HG02884 (cell line): ENCODE results near the gene SLC22A1.
"Not testable (repeated sequence)": the region's sequence is repeated elsewhere in the genome, so short reads cannot be mapped to it uniquely, and the experiment has no call there.

Experiments
- ATAC-seq: cut with Tn5 transposase; IDR thresholded peaks from one replicate; pipeline ENCODE4 v1.9.1; 2021; ENCODE audit warnings: mild to moderate bottlenecking, moderate library complexity; ENCODE audit not compliant: unreplicated experiment

The SLC22A1 gene

GRCh38 chr6:160093061-160093460 is 28.6 kb upstream of the SLC22A1 start:
- no peak for ATAC-seq

- no peak for ATAC-seq
These were observed 27.7 kb upstream of the SLC22A1 start for GRCh38 chr6:160093946-160094345.

- no peak for ATAC-seq
These were observed 26.3 kb upstream of the SLC22A1 start for GRCh38 chr6:160095146-160095845.

- no peak for ATAC-seq
These were observed 20.1 kb upstream of the SLC22A1 start for GRCh38 chr6:160101277-160102205.

DNA sequence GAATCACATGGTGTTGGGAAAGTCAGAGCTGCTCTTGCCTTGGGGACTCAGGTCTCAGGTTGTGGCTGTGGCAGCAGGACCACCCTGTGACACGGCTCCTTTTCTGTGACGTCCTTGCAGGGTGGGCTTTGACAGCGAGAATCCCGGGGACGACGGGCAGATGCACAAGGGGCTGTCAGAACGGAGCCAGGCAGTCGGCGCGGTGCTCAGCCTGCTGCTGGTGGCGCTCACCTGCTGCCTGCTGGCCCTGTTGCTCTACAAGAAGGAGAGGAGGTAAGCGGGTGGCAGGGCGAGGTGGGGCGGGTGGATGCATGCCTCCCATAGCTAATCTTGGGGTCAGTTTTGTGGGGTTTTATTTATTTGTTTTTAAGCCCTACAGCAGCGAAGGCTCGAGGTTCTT is 19.2 kb upstream of the SLC22A1 start:
- no peak for ATAC-seq

- no peak for ATAC-seq
These were observed 18.4 kb upstream of the SLC22A1 start for GRCh38 chr6:160102956-160103824.

DNA sequence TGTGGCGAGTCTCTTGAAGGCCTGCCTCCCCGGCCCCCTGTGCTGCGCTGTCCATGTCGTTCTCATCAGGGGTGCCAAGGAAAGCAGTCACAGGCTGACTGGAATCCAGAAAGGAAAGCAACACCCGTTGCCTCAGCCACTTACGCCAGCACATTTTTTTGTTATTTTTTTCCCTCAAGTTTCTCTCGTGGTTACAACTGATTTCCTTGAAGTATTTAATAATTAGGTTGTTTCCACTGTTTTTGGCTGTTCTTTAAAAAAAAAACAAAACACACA is 17.9 kb upstream of the SLC22A1 start:
- no peak for ATAC-seq

GRCh38 chr6:160104821-160105517 is 16.6 kb upstream of the SLC22A1 start:
- no peak for ATAC-seq

DNA sequence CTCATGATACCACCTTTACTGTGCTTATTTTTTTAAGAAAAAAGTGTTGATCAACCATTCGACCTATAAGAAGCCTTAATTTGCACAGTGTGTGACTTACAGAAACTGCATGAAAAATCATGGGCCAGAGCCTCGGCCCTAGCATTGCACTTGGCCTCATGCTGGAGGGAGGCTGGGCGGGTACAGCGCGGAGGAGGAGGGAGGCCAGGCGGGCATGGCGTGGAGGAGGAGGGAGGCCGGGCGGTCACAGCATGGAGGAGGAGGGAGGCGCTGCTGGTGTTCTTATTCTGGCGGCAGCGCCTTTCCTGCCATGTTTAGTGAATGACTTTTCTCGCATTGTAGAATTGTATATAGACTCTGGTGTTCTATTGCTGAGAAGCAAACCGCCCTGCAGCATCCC is 15.6 kb upstream of the SLC22A1 start:
- ATAC-seq = no peak

- no peak for ATAC-seq
These were observed 14.9 kb upstream of the SLC22A1 start for GRCh38 chr6:160106701-160107100.

- ATAC-seq = no peak
These were observed 13.5 kb upstream of the SLC22A1 start for GRCh38 chr6:160108077-160108476.

DNA sequence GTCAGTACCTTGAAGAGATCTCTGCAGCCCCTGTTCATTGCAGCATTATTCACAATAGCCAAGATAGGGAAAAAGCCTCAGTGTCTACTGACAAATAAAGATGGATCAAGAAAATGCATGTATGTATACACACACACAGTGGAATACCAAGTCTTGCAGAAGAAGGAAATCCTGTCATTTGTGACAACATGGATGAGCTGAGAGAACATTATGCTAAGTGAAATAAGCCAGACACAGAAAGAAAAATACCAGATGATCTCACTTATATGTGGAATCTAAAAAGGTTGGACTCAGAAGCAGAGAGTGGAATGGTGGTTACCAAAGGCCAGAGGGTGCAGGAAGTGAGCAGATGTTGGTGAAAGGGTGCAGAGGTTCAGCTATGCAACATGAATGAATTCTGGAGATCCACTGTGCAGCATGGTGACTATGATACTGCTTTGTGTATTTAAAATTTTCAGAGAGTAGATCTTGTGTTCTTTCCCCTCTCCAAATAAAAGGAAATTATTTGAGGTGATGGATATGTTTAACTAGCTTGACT is 11.0 kb upstream of the SLC22A1 start:
- ATAC-seq = no peak

GRCh38 chr6:160111806-160112205 is 9.8 kb upstream of the SLC22A1 start:
- ATAC-seq = no peak

GRCh38 chr6:160112628-160113299 is 8.9 kb upstream of the SLC22A1 start:
- no peak for ATAC-seq

- ATAC-seq = not testable (repeated sequence)
These were observed 7.1 kb upstream of the SLC22A1 start for GRCh38 chr6:160114536-160114935.

DNA sequence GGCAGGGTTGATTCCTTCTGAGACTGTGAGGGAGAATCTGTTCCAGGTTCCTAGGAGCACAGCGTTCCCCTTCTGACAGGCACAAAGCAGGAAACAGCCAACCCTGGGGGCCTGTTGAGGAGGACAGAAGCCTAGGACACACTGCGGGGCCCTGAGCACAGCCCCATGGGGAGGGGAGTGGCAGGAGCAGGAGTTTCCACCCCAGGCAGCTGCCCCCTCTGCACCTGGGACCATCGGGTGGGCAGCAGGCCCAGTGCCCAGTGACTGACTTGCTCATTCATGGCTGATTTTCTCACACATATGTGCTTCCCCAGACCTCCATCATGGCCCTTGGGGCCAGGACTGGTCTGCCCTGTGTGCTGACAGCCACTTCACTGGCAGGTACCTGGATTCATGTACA is 6.2 kb upstream of the SLC22A1 start:
- ATAC-seq = no peak

DNA sequence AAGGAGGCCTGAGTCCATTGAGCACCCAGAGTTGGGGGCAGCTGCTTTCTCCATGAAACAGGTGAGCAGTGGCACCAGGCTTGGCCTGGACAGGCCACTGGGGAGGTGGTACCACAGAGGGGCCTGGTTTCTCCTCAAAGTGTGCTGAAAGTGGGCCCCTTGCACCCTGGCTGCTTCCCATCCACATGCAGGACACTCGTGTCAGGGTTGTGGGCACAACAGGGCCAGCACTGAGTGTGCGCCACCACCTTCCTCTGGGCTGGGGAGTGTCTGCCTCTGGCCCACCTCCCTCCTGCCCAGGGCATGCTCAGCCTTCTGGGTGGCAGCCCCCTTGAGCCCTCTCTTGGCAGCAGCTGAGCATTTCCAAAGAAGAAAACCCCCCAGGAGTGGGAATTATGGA is 5.2 kb upstream of the SLC22A1 start:
- ATAC-seq = no peak

DNA sequence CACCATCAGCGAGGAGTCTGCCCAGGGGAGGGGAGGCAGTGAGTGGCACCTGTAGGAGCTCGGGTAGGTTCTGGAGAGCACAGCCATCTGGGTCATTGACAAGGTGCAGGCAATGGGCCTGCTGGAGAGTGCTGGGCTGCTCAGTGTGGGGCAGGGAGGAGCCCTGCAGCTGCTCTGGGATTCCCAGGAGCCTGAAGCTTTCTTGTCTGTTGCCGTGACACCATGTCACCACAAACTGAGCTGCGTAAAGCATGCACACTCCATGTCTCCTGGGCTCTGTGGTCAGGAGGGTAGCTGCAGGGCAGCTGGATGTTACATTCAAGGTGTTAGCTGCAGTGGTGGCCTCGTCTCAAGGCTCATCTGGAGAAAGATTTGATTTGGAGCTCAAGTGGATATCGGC is 4.5 kb upstream of the SLC22A1 start:
- no peak for ATAC-seq

DNA sequence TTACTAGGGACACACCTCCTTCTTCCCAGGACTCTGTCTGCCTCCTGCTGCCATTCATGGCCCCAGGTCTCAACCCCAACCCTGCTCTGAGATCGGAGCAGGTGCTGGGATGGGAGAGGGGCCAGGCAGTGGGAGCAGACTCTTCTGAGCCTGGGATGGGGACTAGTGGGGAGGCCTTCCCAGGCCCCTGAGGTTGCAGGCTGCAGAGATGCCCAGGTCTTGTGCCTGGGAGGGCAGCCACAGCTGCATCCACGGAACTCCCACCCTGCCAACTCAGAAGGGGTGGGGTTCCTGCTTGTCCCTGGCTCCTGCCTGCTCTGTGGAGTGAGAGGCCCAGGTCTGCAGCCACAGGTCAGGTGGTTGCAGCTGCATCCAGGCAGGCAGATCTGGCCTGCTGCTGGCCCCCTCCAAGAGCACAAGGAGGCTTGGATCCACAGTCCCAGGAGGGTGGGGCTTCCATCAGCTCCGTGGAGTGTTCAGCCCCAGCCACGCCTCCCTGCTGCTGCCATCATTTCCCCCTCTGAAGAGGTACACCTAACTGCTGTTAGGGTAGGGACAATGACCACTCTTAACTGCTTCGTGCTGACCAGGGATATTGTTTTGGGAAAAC is 2.9 kb upstream of the SLC22A1 start:
- no peak for ATAC-seq

- ATAC-seq = no peak
These were observed 1.5 kb upstream of the SLC22A1 start for GRCh38 chr6:160120087-160120486.
